Stimulated activated CD8-positive, alpha-beta memory T cell treated with anti-CD3 and anti-CD28 coated beads, Interleukin-12 subunit alpha, Interleukin-12 subunit beta, amount 100 ng/mL, for 4 hours (primary cell): ENCODE measurements around the gene DCHS2.

ENCODE experiments used
- DNase-seq: peaks from one replicate; pipeline ENCODE4 v3.0.0-alpha.2; 2020; ENCODE audit warnings: low read depth

The DCHS2 gene

DNA sequence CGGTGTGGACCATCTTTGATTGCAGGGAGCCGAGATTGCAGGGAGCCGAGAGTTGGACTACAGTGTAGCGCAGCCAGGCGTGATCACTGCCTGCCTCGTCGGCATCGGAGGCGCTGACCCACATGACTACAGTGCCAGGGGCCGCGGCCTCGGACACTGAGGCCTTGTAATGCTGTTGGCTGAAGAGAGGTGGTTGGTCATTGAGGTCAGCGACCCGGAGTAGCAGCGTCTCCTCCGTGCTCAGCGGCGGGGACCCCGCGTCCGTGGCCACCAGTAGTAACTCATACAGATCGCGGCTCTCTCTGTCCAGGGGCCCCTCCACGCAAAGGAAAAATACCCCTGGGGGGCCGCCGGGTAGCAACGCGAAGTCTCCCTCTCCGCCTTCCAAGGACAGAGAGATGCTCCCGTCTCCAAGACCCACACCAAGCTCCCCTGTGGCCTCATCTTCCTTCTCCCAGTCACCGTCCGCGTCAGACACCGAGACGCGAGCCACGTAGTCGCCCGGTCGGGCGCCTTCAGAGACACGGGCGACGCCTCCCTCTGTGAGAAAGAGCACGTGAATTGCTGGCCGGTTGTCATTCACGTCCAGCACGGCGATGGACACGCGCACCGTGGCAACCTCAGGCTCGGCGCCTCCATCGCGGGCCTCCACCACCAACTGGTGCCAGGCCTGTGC lies 1.9 kb downstream of the DCHS2 start:
- no peak for DNase-seq

DNA sequence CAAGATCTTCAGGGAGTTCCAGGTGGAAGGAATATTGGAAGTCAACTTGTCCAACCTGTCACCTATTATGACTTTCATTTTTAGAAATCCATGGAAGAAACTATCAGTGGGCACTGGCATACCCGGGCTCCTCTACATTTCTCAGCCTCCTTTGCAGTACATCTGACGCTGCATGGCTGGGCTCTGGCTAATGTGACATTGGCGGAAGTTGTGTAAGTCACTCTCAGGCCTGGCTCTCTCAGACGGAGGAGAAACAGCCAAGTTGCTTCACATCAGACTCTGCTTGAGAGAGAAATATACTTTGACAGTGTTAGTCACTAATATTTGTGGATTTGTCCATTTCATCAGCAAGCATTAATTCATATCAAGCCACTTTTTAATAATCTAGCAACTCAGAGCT lies 4.5 kb downstream of the DCHS2 start:
- no peak for DNase-seq

DNA sequence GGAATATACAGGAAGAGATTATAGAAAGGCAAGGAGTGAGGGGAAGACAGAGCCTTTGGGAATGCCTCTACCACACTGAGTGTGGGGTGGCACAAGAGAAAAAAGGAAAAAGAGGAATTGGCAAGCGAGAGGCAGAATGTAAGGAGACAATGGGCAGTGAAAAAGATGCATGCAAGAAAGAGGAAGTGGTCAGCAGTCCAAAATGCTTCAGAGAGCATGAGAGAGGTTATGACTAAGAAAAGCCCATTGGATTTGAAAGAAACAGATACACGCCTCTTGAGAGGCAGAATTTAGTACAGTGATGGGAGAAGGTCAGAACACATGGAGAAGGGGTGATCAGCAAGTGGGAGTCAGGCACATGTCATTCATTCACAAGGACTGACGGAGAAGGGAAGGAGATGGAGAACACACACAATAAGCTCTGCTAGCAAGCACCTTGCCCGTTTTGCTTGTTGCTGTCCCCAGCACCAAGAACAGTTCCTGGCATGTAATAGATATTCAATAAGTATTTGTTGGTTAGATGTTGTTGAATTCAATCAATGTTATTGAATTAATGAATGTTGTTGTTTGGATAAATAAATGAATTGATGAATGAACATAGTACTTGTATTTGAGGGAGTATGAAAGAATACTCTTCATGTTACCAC lies 6.3 kb downstream of the DCHS2 start:
- DNase-seq: no peak

DNA sequence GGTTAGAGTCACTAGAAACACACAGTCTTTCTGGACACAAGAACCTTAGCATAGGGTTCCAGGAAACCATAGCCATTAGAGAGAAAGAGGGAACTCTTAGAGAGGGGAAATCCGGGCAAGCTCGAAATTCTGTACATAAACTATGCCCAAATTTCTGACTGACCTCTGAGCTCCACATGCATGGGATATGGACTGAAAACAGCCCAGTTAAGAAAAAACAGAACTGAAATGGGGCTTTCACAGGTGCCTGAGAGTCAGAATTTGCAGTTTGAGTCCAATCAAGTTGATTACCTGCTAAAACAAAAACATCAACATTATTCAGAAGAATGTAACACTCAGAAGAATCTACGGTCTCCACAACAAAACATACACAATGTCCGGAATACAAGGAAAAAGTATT lies 13.1 kb downstream of the DCHS2 start:
- DNase-seq: no peak

DNA sequence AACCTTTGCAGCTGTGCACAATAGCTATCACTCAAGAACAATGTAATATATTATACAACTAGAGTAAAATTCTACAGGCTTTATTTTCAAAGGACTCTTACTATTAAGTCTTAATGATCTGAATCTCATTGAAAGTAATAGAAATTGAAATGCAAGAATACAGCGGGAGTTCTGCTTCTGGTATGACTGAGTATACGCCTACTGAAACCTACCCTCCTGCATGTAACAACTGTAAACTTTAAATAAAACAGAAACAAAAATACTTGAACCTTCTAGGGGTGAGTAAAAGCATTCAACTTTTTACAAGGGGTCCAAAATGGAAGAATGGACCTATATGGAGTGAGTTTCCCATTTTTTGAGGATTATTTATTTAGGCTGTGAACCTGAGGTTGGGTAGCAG lies 13.5 kb downstream of the DCHS2 start:
- no peak for DNase-seq

DNA sequence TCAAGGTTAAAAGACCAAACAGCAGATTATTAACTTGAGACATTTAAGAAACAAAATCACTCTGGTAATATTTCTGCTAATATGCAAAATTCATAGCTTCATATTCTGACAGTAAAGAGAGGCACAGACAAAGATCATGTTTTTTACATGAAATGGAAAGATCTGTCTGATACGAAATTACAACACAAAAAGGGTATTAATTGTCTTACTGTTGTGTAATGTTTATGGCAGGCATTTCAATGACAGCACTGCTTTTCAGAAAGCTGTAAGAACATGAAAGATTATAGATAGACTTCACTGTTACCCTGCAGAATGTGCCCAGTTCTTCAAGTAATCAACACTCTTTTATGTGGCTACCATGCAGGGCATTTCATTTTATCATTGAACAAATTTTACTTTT lies 15.4 kb downstream of the DCHS2 start:
- no peak for DNase-seq

DNA sequence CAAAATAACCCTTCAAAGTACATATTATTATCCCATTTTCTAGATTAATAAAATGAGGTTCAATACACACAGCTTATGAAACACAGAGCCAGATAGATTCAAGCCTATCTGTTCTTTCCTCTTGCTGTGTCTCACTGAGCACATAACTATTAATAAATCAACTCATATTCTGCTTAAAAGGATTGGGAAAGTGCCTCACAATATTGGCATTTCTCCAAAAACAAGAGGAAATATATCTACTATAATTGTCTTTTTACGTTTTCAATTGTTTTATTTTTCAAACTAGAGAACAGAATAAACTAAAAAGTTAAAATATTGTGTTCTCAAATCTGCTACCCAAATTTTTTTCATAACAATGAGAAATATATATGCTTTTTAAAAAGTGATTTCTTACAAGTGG lies 15.8 kb downstream of the DCHS2 start:
- DNase-seq: no peak

DNA sequence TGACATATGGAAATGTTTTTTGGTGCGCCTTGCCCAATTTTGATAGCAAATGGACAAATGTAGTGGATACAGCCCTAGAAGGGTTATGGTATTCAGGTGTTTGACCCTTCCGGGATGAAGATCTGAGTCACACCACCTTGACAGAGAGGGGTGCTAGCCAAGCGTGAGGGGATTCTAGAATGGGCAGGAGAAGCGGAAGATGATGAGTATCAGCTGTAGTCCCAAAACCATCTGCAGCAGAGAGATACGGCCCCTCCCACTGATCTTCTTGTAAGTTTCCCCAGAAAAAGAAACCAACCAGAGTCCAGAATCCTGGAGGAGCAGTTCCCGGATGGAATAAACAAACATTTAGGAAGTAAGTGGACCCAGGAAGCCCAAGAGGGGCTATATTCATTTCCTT lies 18.1 kb downstream of the DCHS2 start:
- no peak for DNase-seq

DNA sequence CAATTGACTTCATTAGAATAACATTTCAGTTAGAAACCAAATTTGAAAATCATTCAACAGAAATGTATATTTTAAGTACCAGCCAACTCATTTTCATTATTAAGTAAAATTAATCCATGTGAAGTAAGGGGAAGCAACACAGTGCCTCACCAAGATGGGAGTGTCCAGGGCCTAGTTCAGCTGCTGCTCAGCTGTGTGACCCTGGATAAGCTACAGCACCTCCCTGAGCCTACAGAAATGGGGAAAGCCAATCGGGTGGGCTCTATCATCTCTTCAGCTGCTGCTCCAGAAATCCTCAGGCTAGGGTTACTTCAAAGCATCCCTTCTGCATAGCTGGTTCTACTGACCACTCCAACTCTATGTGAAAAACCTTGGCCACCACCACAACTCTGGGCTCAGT lies 18.7 kb downstream of the DCHS2 start:
- DNase-seq: no peak

DNA sequence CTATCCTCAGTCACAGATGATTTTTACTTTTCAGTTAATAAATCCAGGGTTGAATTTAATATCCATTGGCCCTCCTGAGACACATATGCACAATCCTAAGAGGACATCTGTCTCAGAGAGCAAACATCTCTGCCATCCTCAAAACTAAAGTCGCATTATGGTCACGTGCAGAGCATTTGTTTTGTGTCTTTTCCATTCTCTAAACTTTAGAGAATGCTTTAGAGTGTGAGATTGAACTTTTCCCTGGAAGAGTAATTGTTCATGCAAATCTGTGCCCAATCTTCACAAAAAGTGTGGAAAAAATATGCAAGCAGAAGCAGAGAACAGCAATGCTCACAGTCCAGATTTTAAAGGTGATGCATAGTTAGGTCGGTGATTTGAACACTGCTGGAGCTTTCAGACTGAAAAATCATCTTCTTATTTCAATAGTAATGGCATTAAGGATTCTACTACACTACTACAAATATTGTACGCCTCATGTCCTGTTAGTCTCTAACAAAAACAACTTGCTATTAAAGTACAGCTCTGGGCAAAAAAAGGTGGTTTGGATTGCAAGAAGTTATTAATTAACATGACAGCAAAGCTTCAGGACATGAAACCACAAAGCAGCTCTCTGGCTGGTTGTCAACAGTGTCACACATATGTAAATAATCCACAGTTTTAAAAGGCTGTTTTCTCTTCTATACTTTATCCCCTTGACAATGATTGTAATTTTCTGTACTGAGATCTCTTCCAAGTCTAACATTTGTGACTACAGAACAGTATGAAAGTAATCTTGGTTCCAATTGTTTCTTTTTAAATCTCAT lies 19.9 kb downstream of the DCHS2 start:
- no peak for DNase-seq

DNA sequence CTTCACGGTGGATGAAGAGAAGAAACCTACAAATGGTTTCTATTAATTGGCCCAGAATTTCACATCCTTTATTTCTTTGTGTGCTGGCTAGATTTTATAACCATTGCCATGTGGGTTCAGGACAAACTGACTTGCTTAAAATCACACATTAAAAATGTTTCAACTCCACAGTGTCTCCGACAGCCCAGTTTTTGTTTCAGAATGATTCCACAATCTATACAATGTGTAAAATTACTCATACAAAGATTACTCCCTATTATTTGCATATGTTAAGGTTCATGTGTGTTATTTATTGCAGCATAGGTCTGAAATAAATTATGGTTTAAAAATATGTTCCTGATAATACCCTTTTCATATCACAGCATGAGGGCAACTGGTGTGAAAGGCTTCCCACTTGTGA lies 20.6 kb downstream of the DCHS2 start:
- no peak for DNase-seq

DNA sequence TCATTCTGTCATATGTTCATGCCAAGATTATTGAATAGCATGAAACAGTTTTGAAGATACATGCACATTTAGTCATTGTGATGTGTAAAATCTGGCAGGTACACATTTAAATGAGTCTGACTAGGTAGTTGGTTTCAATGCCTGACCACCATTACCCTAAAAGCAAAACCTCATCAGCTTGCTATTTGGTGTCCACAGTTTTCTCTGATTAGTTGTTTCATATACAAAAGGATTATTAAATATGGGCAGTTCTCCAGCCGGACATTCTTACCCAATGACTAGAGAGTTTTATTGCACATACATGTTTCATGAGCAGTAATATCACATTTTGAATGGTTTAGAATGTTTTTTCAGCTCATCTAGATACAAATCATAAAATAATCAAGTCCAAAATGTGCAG lies 23.7 kb downstream of the DCHS2 start:
- DNase-seq: no peak

DNA sequence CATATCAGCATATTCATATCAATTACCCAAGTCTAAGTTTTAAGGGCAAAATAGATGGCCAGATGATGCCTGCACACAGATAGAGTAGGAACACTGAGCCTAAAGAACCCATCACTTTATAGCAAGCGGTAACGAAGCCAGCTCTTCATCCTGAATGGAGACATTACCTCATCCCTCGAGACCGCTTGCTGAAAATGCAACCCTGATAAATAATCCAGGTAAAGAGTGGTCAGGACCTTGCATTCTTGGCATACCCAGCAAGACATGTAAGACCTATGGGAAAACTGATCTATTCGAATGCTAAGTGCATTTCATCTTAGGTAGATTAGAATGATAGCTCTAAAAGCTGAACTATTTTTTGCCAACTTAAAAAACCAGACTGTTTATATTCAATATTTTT lies 25.3 kb downstream of the DCHS2 start:
- no peak for DNase-seq

DNA sequence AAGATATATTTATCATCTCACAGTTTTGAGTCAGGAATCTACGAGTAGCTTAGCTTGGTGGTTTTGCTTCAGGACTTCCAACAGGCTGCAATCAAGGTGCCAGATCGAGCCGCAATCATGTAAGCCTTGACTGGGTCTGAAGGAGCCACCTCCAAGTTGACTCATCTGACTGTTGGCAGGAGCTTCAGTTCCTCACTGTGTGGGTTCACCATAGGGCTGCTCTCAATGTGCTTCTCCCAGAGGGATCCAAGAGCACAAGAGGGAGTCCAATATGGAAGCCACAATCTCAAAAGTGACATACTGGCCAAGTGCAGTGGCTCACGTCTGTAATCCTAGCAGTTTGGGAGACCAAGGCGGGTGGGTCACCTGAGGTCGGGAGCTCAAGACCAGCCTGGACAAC lies 26.5 kb downstream of the DCHS2 start:
- DNase-seq: no peak

DNA sequence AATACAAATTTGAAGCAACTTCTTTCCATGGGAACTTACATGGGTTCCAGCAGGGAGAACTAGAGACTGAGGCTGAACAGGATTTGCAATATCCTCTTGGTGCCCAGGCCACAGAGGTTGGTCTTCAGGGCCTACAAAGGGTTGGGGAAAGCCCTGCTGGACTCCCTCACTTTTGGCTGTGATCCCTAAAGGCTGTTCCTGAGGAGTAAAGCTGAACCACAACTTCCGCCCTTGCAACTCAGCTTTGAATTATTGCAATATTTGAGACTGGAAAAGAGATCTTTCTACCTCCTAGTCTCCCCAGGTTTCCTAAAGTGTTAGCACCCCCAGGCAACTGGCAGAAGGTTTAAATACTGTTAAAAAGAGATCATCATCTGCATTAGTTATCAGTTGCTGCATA lies 26.9 kb downstream of the DCHS2 start:
- DNase-seq: no peak

DNA sequence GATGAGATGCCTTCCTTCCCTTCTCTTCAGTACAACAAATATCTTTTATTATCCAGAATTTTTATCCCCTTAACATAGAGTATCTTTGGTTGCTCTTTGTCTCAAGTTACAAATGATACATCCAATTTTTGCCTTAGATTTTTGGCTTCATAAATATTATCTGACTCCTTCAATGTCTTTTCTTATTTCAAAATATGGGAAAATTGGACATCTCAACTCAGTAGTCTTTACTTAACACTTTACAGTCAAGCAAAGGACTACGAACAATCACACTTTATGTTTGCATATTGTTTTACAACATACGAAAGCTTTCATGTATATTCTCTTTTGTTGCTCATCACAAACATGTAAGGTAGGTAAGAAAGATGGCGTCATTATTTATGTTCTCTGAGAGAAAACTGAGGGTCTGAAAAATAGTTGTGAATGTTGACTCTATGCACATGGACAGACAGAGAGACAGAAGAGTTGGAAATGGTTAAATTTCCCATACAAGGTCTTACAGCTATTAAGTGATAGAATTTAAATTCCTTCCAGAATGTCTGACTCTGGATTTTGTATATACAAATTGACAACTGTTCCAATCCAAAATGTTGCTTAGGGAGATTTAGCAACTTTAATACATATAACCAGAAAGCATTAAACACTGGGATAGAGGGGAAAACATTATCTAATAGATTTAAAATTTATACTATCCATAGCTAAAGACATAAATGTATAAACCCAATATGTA lies 29.4 kb downstream of the DCHS2 start:
- DNase-seq: no peak

DNA sequence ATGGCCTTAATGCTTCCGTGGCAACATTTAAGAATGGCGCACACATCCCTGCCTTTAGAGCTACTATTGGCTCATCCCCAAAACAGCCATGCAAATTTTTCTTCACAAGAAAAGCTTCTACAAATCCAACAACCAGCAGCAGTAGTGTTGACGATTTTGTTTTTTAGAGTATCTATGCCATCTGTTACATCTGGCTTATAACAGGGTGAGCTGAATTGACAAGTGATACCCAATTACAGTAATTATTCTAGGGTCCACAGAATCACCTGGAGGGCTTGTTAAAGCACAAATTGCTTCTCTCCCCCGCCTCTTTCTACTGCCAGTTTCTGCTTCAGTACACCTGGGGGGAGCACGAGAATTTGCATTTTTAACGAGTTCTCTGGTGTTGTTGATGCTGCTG lies 34.1 kb downstream of the DCHS2 start:
- no peak for DNase-seq

DNA sequence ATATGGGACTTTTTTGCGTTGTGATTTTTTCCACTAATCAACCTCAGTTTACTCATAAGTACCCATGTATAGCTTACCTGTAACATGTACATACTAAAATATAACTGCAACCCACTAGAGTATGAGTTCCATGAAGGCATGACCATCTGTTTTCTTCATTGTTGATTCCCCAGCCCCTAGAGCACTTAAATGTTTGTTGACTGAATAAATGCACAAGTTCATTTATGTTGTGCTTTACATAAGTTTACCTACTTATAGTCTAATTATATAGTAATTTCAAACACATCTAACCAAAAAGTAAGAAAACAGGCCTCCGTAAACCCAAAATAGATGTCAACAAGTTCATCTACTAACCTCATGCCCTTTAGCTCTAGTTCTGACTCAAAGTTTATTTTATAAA lies 34.7 kb downstream of the DCHS2 start:
- DNase-seq: no peak

DNA sequence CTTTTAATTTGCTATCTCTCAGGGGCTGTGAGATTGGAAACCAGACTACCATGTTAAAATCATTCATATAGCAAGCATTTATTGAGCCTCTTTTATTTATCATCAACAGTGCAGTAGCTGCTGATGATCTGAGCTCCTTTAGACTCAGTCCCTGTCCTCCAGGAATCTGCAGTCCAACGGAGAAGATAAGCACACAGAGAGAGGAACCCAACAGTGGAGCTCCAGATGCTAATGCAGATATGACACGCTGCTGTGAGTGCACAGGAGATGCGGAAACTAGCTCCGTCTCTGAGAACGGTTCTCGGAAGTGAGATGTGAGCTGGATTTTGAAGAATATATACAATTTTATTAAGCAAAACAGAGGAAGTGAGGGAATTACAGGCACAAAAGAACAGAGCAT lies 35.4 kb downstream of the DCHS2 start:
- no peak for DNase-seq

DNA sequence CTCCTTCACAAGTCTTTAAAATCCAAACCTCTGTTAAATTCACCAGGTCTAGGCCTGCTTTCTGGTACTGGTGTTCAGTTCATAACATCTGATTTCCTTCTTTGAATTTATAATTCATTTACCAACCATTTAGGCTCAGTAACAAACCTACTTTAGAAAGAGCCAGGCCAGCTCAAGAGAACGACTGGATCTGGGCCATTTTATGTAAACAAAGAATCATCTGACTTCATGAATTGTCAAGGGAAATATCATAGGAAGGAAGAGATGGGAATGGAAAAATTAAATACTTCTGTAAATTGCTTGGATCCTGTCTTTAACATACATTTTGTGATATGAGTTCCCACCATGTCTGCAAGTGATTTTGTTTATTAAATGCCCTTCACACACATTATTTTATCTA lies 36.5 kb downstream of the DCHS2 start:
- DNase-seq: no peak

DNA sequence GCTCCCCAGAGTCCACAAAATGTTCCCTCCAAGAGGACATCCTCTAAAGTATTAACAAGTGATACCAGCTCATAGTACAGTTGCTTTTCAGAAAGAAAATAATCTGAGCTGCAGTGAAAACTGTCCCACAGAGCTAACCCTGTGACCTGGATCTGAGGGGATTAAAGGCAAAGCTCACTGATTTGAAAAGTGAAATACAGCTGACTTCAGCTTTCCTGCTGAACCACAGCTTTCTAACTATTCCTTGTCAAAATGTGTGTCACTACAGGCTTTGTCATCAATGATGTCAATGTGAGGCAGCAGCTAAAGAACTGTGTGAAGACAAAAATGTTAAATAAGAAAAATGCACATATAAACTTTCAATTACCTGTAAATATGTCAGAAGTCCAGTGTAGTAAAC lies 36.9 kb downstream of the DCHS2 start:
- DNase-seq: no peak

DNA sequence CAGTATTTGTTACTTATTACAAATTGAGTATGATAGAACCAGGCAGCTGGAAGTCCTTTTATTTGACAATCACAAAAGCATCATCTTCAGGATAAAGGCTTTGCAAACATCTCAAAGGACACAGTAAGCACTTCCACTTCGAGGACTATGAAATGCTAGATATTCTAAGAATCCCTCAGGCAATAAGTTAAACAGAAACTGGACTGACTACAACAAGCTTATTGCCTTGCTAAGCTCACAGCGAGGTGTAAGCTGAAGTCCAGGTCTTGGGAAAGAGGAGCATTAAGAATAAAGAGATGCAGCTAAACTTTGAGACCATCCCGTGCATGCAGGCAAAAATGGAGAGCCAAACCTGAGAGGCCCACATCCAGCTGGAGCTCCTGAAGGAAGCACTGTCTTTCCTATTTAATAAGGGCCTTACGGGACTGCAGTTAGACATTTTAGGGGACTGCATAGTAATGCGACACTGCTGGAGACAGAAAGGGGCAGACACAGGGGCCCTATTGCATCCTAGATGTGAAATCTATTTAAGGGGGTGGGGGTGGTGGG lies 38.7 kb downstream of the DCHS2 start:
- DNase-seq: no peak

DNA sequence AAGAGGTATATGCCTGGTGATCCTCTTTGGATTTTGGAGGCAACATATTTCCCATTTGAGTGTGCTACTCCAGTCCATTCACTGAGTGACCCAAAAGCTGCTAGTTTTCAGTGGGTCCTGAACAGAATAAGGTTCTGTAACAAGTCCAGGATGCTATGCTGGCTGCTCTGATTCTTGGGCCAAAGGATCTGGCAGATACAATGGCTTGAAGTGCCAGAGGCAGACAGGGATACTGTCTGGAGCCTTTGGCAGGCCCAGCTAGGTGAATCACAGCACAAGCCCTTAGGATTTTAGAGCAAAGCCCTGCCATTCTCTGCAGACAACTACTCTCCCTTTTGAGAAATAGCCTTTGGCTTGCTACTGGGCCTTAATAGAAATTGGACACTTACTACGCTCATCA lies 40.6 kb downstream of the DCHS2 start:
- DNase-seq: no peak
